A673 (cell line): Measurements from ENCODE around the gene KRT2. TPM values are rescaled to one million over a fixed set of nuclear protein-coding genes. Genes with fewer than 3 reads are reported as not detected.

ENCODE experiments used
- BruUV-seq: library from RNA; stranded (reverse); fragments of 400-500 nt; replicated peaks from 2 replicates; lab custom pipeline; 2021; lab: Mats Ljungman, UMichigan
- CTCF ChIA-PET: fragments of 300-600 bp; sonication (Branson Sonifier 250); formaldehyde crosslinking; loops from one replicate; lab custom pipeline; 2022; ENCODE audit warnings: antibody characterized with exemption; lab: Charles Lee
- POLR2A ChIA-PET: fragments of 300-600 bp; sonication (Branson Sonifier 250); formaldehyde crosslinking; loops from one replicate; lab custom pipeline; 2022; ENCODE audit warnings: antibody characterized with exemption; ENCODE audit not compliant: low non-redundant PET; lab: Charles Lee
- DNase-seq: peaks from one replicate; pipeline ENCODE4 v3.0.0-alpha.2; 2015; ENCODE audit warnings: low spot score
- H3K27ac ChIP-seq: fragments of 200-600 bp; sonication (generic); 2 replicates; pipeline ENCODE4 v1.5.1; 2016; ENCODE audit warnings: mixed run types, low read depth, mild to moderate bottlenecking, mixed read lengths, antibody characterized with exemption, low read length; ENCODE audit not compliant: poor library complexity, severe bottlenecking
- H3K27me3 ChIP-seq: fragments of 200-600 bp; sonication (generic); replicated peaks from 2 replicates; pipeline ENCODE4 v1.6.1; 2017; ENCODE audit warnings: mixed run types, low read depth, mild to moderate bottlenecking, mixed read lengths, antibody characterized with exemption, low read length; ENCODE audit not compliant: insufficient read depth, poor library complexity
- H3K36me3 ChIP-seq: fragments of 200-600 bp; sonication (generic); 2 replicates; pipeline ENCODE4 v1.6.1; 2016; ENCODE audit warnings: mixed run types, mild to moderate bottlenecking, mixed read lengths, antibody characterized with exemption, low read length; ENCODE audit not compliant: insufficient read depth, poor library complexity, severe bottlenecking
- H3K4me1 ChIP-seq: fragments of 200-600 bp; sonication (generic); 2 replicates; pipeline ENCODE4 v1.6.1; 2017; ENCODE audit warnings: mixed run types, mild to moderate bottlenecking, mixed read lengths, antibody characterized with exemption, low read length; ENCODE audit not compliant: insufficient read depth, poor library complexity, severe bottlenecking
- H3K4me3 ChIP-seq: fragments of 200-600 bp; sonication (generic); 2 replicates; pipeline ENCODE4 v1.5.1; 2016; ENCODE audit warnings: low read depth, mixed run types, mild to moderate bottlenecking, mixed read lengths, low read length; ENCODE audit not compliant: poor library complexity, severe bottlenecking
- H3K9me3 ChIP-seq: fragments of 200-600 bp; sonication (generic); 2 replicates; pipeline ENCODE4 v1.6.1; 2016; ENCODE audit warnings: mixed run types, low read depth, mild to moderate bottlenecking, mixed read lengths, antibody characterized with exemption, low read length; ENCODE audit not compliant: poor library complexity, severe bottlenecking
- EZH2 ChIP-seq: fragments of 200-600 bp; sonication (generic); IDR thresholded peaks from 2 replicates; pipeline ENCODE4 v1.6.1; 2017; ENCODE audit warnings: borderline replicate concordance, low read depth, mild to moderate bottlenecking, mixed read lengths, antibody characterized with exemption, low read length; ENCODE audit not compliant: poor library complexity, severe bottlenecking
- intact Hi-C: fragments of 100-400 bp; cut with micrococcal nuclease; formaldehyde crosslinking; loops from one replicate; pipeline ENCODE4 v1.10.0; 2022; ENCODE audit not compliant: unreplicated experiment
- total RNA-seq: library from RNA; stranded (reverse); gene quantifications from 2 replicates; pipeline ENCODE4 v1.2.3, GENCODE V29; 2021
- TF ChIP-seq, protein P1 (sequence below): fragments of 300-800, 200-600 bp; sonication (generic); conservative IDR thresholded peaks from 2 replicates; pipeline ENCODE4 v1.5.1; 2017; ENCODE audit warnings: low read depth, mild to moderate bottlenecking, antibody characterized with exemption, low read length, moderate library complexity, mixed read lengths

KRT2 gene
- total RNA-seq, 1 experiment from 2014 or later, result not detected

DNA sequence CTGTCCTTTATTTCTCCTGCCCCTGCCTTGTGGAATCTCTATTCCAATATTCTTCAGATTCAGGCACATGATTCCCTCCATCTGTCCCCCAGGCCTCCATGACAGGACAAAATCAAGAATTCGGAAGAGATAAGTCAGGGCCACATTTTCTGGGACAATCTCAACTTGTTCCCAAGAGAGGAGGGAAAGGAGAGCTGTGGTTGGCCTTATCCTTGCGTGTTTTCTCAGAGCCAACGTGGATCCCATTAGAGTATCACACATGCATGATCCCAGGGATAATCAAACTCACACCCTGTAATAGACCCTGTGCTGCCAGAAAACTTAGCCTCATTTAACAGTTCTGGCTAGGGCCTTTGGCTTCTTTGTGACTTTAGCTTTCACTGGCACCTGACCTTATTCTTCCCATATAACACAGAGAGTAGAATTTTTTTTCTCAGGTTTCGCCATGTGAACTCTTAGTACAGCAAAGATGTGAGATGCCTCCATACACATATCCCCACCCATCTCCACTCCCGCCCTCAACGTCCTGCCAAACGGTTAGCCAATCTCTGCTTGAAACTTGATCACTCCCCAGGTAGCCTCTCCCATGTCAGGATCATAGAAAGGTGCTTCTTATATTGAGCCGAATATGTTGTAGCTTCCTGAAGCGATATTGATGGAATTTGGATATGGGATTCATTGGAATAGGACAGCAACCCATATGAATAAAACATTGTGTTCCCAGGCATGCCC, 34.9 kb upstream of the KRT2 start:
- TF ChIP-seq, protein P1, sequence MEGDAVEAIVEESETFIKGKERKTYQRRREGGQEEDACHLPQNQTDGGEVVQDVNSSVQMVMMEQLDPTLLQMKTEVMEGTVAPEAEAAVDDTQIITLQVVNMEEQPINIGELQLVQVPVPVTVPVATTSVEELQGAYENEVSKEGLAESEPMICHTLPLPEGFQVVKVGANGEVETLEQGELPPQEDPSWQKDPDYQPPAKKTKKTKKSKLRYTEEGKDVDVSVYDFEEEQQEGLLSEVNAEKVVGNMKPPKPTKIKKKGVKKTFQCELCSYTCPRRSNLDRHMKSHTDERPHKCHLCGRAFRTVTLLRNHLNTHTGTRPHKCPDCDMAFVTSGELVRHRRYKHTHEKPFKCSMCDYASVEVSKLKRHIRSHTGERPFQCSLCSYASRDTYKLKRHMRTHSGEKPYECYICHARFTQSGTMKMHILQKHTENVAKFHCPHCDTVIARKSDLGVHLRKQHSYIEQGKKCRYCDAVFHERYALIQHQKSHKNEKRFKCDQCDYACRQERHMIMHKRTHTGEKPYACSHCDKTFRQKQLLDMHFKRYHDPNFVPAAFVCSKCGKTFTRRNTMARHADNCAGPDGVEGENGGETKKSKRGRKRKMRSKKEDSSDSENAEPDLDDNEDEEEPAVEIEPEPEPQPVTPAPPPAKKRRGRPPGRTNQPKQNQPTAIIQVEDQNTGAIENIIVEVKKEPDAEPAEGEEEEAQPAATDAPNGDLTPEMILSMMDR, result no peak
- no peak for TF ChIP-seq EZH2
- Histone ChIP-seq H3K4me3 (no peak overlapping the region), H3K9me3 (no peaks in the 10 kb centered on the region), H3K27me3 (no peaks in the 10 kb centered on the region), H3K36me3 (no peaks in the 10 kb centered on the region), H3K4me1 (no peaks in the 10 kb centered on the region), H3K27ac (no peak overlapping the region)
- no peak for DNase-seq
- CTCF ChIA-PET, result no interaction called here
- POLR2A ChIA-PET, result no interaction called here
- intact Hi-C loops, result no loop called here
- BruUV-seq, result no TSS peak

DNA sequence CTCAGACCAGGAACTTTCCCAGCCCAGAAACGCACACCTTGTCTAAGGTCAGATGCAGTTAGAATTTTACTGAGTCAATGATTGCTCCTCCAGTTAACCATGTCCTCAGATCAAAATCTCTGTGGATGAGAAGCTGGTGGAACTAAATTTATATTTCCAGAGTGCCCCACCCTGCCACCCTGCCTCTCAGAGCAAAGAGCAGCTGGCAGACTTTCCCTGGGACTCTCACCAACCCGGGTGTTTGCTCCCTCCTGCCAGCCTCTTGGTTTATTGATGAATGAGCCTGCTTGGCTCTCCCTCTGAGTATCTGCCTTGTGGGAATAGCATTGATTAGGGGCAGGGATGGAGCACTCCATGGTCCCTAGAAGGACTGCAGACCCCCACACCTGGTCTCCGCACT, 34.1 kb upstream of the KRT2 start:
- ChIA-PET CTCF (no interaction called here), POLR2A (no interaction called here)
- no peak for TF ChIP-seq EZH2
- TF ChIP-seq, protein P1, result no peak
- no peak overlapping the region for H3K4me3 ChIP-seq
- BruUV-seq, result no TSS peak
- no peaks in the 10 kb centered on the region for H3K4me1 ChIP-seq
- intact Hi-C loops, result no loop called here
- no peak for DNase-seq
- no peaks in the 10 kb centered on the region for H3K36me3 ChIP-seq
- H3K27ac ChIP-seq, result no peak overlapping the region
- H3K9me3 ChIP-seq, result no peaks in the 10 kb centered on the region
- no peaks in the 10 kb centered on the region for H3K27me3 ChIP-seq

DNA sequence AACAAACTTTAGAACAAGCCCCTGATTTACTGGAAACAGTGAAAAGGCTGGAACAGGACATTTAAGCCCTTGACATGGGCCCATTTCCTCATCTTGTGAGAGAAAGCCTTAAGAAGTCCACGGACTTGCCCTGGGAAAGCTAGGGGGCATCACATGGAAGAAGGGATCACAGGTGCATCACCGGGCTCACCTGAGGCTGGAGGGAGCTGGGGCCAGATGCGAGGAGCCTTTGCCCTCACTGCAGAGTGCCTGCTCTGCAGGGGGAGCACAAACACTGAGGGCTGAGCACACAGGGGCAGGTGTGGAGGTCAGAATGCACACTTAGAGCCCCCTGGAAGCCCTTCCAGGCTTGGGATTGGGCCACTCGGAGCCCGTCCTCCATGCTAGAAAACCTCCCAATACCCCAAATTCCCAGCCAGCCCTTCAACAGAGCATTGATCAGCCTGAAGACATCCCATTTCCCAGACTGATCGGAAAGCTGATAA, 33.4 kb upstream of the KRT2 start:
- ChIA-PET CTCF (no interaction called here), POLR2A (no interaction called here)
- H3K4me3 ChIP-seq, result no peak overlapping the region
- DNase-seq, result no peak
- TF ChIP-seq EZH2, result no peak
- TF ChIP-seq, protein P1, result no peak
- intact Hi-C loops, result no loop called here
- no peaks in the 10 kb centered on the region for H3K9me3 ChIP-seq
- H3K4me1 ChIP-seq, result no peaks in the 10 kb centered on the region
- no TSS peak for BruUV-seq
- no peak overlapping the region for H3K27ac ChIP-seq
- no peaks in the 10 kb centered on the region for H3K36me3 ChIP-seq
- H3K27me3 ChIP-seq, result no peaks in the 10 kb centered on the region
